SK-N-SH (cell line): ENCODE measurements around the gene FERMT1.

Experiments used
- CHD2 ChIP-seq: fragments of 150-350 bp; IDR thresholded peaks from 2 replicates; pipeline ENCODE4 v1.6.1; 2018; ENCODE audit warnings: low read length; ENCODE audit not compliant: partially characterized antibody
- CTCF ChIP-seq: fragments of 200-600 bp; sonication (generic); IDR thresholded peaks from 2 replicates; pipeline ENCODE4 v1.6.1; 2017; ENCODE audit warnings: antibody characterized with exemption, mild to moderate bottlenecking, moderate library complexity
- EP300 ChIP-seq, 2 experiments: IDR thresholded peaks; 2 replicates each; pipeline versions ENCODE4 v1.4.0 to v1.6.1; 2012; ENCODE audit warnings: borderline replicate concordance in 1 of 2, low read depth in 1 of 2, low read length in 1 of 2
- EZH2phosphoT487 ChIP-seq: fragments of 200-600 bp; sonication (generic); IDR thresholded peaks from 2 replicates; pipeline ENCODE4 v1.6.1; 2017; ENCODE audit warnings: low read depth, mixed run types, mild to moderate bottlenecking, antibody characterized with exemption, moderate library complexity, borderline replicate concordance
- MEF2A ChIP-seq: IDR thresholded peaks from 2 replicates; pipeline ENCODE4 v1.4.0; 2012; ENCODE audit warnings: low read depth, borderline replicate concordance

- TF ChIP-seq CTCF (no peak), EP300 (IDR thresholded peaks at IDR 0.05; ENCODE audit: borderline replicate concordance in 1 of 2, low read depth in 1 of 2, low read length in 1 of 2) (no peak), EZH2phosphoT487 (no peak), MEF2A (no peak), CHD2 (no peak)
Measured at GRCh38 chr20:6061544-6061943, 61.3 kb downstream of the FERMT1 start.
